Psoas muscle (tissue), 8 donors: ENCODE data around the gene TTLL11. TPM values are rescaled to one million over a fixed set of nuclear protein-coding genes. Genes with fewer than 3 reads are reported as not detected.
"Not testable (repeated sequence)": the region's sequence is repeated elsewhere in the genome, so short reads cannot be mapped to it uniquely, and the experiment has no call there.

ENCODE experiments used
- ATAC-seq, 4 donors: fragments of 200-7000 bp; cut with Tn5 transposase; one replicate each; pipeline ENCODE4 v1.9.1; 2020; ENCODE audit warnings: moderate library complexity in 3 of 4, mild to moderate bottlenecking in 2 of 4
- DNase-seq, 2 donors: peaks; one replicate each; pipeline ENCODE4 v3.0.0-alpha.2; 2020
- H3K27ac ChIP-seq: fragments of 200-600 bp; one replicate; pipeline ENCODE4 v1.8.0; 2022
- H3K27me3 ChIP-seq, 3 donors: fragments of 200-600 bp in 1 of 3; one replicate each; pipeline versions ENCODE4 v1.6.1 to v1.8.0; 2013 to 2022; ENCODE audit warnings: low read length in 2 of 3, mild to moderate bottlenecking in 2 of 3, moderate library complexity in 1 of 3; ENCODE audit not compliant: insufficient read depth in 3 of 3
- H3K36me3 ChIP-seq, 2 donors: fragments of 200-600 bp in 1 of 2; one replicate each; pipeline versions ENCODE4 v1.6.1 to v1.8.0; 2013 to 2022; ENCODE audit warnings: low read depth in 1 of 2, mild to moderate bottlenecking in 1 of 2, moderate library complexity in 1 of 2; ENCODE audit not compliant: insufficient read depth in 1 of 2
- H3K4me1 ChIP-seq: fragments of 200-600 bp; one replicate; pipeline ENCODE4 v1.8.0; 2022
- H3K4me3 ChIP-seq: fragments of 200-600 bp; one replicate; pipeline ENCODE4 v1.8.0; 2022; ENCODE audit warnings: mild to moderate bottlenecking
- H3K9me3 ChIP-seq: fragments of 200-600 bp; one replicate; pipeline ENCODE4 v1.8.0; 2022
- WGBS, 3 donors: extraction: QIAGEN DNeasy Blood & Tissue Kit; methylation state at CpG; one replicate each; pipeline versions ENCODE4 v1.1.6 to v1.1.7; 2013; 5-methylcytosine and 5-hydroxymethylcytosine counted together
- intact Hi-C, 2 donors: fragments of 100-400 bp; cut with DNase I; formaldehyde crosslinking; loops; one replicate each; pipeline versions ENCODE4 v1.11.0 to v1.14.2; 2022
- polyA plus RNA-seq, 3 donors: library from polyadenylated mRNA; stranded (reverse); fragments of 200-250 nt; gene quantifications; one replicate each; pipeline ENCODE4 v1.2.3, GENCODE V29; 2013
- total RNA-seq, 4 donors: library from RNA; stranded (reverse); fragmentation: NEBNext Ultra II Directional in 2 of 4; extraction: Animal tissue kit (Norgen Biotek cat#: 25700) in 2 of 4; gene quantifications; one replicate each; pipeline versions ENCODE4 v1.2.1 to v1.2.4, GENCODE V29; 2021 to 2023
- TF ChIP-seq, protein P1 (sequence below): fragments of 200-600 bp; IDR thresholded peaks from one replicate; pipeline ENCODE4 v1.8.0; 2022; ENCODE audit warnings: antibody characterized with exemption
- donor health status: healthy with polysubstance abuse.
- donor health status: DM: no; HTN: no; CAD: no; lungs with moderate emphysema.
- donor health status: Bipolar disorder and iron deficiency.
- donor health status: healthy.
- donor health status: DM: yes; HTN: yes; CAD: no.
- donor health status: DM: no; HTN: no; CAD: no.
- donor health status: DM: no; HTN: no; CAD: no.
- donor health status: DM: yes; HTN: yes; CAD: no.

TTLL11 gene
- total and polyA plus RNA-seq, 7 donors = 15.1 to 56.4 (median 19.3) TPM

DNA sequence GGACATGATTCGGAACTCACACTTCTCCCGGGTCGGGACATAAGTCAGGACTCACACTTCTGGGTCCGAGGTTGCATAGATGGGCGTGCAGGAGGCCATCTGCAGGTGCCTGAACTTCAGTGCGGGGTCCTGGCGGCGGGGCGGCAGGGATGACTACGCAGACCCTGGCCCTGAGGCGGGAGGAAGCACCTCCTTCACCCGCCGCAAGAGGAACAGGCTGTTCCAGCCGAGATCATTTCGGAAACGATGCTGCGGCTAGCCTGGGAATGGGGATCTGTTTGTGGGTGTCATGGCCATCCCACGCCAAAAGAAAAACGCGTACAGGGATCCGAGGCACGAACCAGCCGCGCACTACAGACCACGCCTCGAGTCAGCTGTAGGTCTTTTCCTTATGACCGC, 196.6 kb downstream of the TTLL11 start:
- peak overlapping the region; percentile 41 for H3K27ac ChIP-seq
- no peaks in the 10 kb centered on the region for H3K27me3 ChIP-seq
- no peak overlapping the region for H3K4me3 ChIP-seq
- DNase-seq = no peak
- H3K9me3 ChIP-seq = no peaks in the 10 kb centered on the region
- no peaks in the 10 kb centered on the region for H3K36me3 ChIP-seq
- WGBS, 3 donors = 88 to 93% (median 90%) methylated on average over 27 of the region's 27 CpGs
- intact Hi-C loops = loop anchor here in 1 of 2 donors (5.0 kb wide), 1 partner anchor 86 kb away; no protein-coding TSS in a partner anchor
- peaks cover 9% of the 10 kb centered on the region for H3K4me1 ChIP-seq
- TF ChIP-seq, protein P1, sequence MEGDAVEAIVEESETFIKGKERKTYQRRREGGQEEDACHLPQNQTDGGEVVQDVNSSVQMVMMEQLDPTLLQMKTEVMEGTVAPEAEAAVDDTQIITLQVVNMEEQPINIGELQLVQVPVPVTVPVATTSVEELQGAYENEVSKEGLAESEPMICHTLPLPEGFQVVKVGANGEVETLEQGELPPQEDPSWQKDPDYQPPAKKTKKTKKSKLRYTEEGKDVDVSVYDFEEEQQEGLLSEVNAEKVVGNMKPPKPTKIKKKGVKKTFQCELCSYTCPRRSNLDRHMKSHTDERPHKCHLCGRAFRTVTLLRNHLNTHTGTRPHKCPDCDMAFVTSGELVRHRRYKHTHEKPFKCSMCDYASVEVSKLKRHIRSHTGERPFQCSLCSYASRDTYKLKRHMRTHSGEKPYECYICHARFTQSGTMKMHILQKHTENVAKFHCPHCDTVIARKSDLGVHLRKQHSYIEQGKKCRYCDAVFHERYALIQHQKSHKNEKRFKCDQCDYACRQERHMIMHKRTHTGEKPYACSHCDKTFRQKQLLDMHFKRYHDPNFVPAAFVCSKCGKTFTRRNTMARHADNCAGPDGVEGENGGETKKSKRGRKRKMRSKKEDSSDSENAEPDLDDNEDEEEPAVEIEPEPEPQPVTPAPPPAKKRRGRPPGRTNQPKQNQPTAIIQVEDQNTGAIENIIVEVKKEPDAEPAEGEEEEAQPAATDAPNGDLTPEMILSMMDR = no peak
- ATAC-seq = peak in 2 of 4 donors; percentile 2 to 15

DNA sequence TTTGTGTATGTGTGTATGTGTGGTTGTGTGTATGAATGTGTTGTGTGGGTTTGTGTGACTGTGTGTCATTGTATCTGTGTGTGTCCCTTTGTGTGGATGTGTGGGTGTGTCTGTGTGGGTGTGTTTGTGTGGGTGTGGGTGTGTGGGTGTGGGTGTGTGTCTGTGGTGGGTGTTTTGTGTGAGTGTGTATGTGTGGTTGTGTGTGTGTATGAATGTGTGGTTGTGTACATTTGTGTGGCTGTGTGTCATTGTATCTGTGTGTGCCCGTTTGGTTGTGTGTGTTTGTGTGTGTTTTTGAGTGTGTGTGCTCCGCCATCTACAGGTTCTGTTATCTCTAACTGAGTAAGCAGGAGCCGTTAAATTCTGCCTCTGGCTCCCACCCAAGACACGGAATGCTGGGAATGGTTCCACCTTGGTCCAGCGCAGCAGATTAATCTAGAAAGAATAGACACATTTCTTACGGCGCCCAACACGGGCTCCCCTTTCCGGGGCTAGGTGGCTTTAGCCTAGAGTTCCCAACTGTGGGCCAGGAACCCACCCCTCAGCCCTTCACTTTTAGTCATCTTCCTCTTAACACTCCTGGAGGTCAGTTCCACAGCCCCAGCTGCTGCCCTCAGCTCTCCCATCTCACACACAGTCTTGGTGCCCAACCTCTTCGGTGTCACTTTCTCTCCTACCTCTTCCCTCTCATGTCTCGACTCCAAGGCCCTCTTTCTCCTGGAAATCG, 197.1 kb downstream of the TTLL11 start:
- DNase-seq (no peak), ATAC-seq (peak; percentile 27 to 63 (median 47))
- TF ChIP-seq, protein P1 = no peak
- Histone ChIP-seq H3K36me3 (no peaks in the 10 kb centered on the region), H3K27me3 (no peaks in the 10 kb centered on the region), H3K4me1 (peaks cover 9% of the 10 kb centered on the region), H3K27ac (peak overlapping the region; percentile 41), H3K4me3 (no peak overlapping the region), H3K9me3 (no peaks in the 10 kb centered on the region)
- WGBS, 3 donors = 37 to 55% (median 40%) methylated on average over 12 of the region's 12 CpGs
- intact Hi-C loops = loop anchor here in 1 of 2 donors (5.0 kb wide), 1 partner anchor 86 kb away; no protein-coding TSS in a partner anchor

DNA sequence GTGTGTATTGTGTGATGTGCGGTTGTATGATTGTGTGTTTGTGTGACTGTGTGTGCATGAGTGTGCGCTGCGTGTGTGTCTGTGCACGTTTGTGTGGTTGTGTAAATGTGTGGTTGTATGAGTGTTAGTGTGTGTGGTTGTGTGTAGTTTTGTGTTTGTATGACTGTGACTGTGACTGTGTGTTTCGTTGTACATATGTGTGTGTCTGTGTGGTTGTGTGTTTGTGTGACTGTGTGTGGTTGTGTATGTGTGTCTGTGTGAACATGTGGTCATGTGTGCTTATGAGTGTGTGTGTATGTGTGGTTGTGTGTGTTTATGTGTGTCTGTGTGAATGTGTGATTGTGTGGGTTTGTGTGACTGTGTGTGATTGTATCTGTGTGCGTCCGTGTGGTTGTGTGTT, 197.8 kb downstream of the TTLL11 start:
- ATAC-seq (no peak), DNase-seq (no peak)
- Histone ChIP-seq H3K4me1 (peaks cover 9% of the 10 kb centered on the region), H3K4me3 (no peak overlapping the region), H3K36me3 (no peaks in the 10 kb centered on the region), H3K27me3 (no peaks in the 10 kb centered on the region), H3K27ac (no peak overlapping the region), H3K9me3 (no peaks in the 10 kb centered on the region)
- TF ChIP-seq, protein P1 = no peak
- intact Hi-C loops = loop anchor here in 1 of 2 donors (5.0 kb wide), 1 partner anchor 87 kb away; no protein-coding TSS in a partner anchor
- 74 to 82% (median 75%) methylated on average over 7 of the region's 7 CpGs for WGBS, 3 donors

DNA sequence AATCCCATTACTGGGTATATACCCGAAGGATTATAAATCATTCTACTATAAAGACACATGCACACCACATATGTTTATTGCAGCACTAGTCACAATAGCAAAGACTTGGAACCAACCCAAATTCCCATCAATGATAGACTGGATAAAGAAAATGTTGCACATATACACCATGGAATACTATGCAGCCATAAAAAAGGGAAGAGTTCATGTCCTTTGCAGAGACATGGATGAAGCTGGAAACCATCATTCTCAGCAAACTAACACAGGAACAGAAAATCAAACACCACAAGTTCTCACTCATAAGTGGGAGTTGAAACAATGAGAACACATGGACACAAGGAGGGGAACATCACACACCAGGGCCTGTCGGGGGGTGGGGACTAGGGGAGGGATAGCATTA, 198.7 kb downstream of the TTLL11 start:
- H3K9me3 ChIP-seq, ATAC-seq, DNase-seq, H3K4me3 ChIP-seq, H3K27ac ChIP-seq, H3K36me3 ChIP-seq, H3K27me3 ChIP-seq, intact Hi-C loops, H3K4me1 ChIP-seq: not testable (repeated sequence)
- WGBS, 3 donors = 60 to 97% (median 69%) methylated on average over 2 of the region's 2 CpGs

DNA sequence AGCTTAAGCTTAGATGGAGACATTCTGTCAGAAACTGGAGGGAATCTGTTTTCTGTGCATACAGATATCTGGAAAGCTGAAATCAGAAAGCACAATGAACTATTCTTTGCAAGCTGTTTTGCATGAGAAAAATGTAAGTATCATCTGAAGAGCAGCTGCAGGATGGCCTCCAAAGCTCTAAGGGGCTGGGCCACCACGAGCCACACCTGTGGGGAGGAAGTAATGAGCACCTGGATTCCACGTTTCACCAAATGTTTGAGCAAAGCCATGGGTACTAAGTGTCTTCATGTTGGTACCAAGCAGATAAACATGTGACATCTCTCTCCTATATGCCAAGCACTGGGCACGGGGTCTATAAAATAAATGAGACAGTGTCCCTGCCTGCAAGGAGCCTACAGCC, 199.3 kb downstream of the TTLL11 start:
- DNase-seq (no peak), ATAC-seq (no peak)
- WGBS, 3 donors = 94 to 96% (median 95%) methylated on average over 3 of the region's 3 CpGs
- no peak overlapping the region for H3K27ac ChIP-seq
- intact Hi-C loops = no loop called here
- peaks cover 7% of the 10 kb centered on the region for H3K4me1 ChIP-seq
- TF ChIP-seq, protein P1 = no peak
- no peak overlapping the region for H3K4me3 ChIP-seq
- H3K36me3 ChIP-seq = no peaks in the 10 kb centered on the region
- H3K9me3 ChIP-seq = no peaks in the 10 kb centered on the region
- H3K27me3 ChIP-seq = no peaks in the 10 kb centered on the region
